G401 (cell line): ENCODE data around the gene TRPC4AP. TPM values are rescaled to one million over a fixed set of nuclear protein-coding genes. Genes with fewer than 3 reads are reported as not detected.
A peak's percentile ranks its signal among the peaks of the same experiment; 100 is the strongest.
"Not testable (repeated sequence)": the region's sequence is repeated elsewhere in the genome, so short reads cannot be mapped to it uniquely, and the experiment has no call there.

ENCODE experiments used
- DNase-seq: peaks from one replicate; pipeline ENCODE4 v3.0.0-alpha.2; 2015; ENCODE audit warnings: low spot score
- in situ Hi-C: cut with HindIII; loops from 2 replicates; pipeline ENCODE4 v1.10.0; 2016; ENCODE audit warnings: low sequenced_read_pairs, mixed read lengths
- total RNA-seq: library from RNA; depleted of rRNA; stranded (reverse); fragments of >200 nt; shearing (Covaris generic); gene quantifications from 2 replicates; pipeline ENCODE4 v1.2.3, GENCODE V29; 2014; rRNA removed

TRPC4AP gene
- total RNA-seq, result 78.2 and 90.3 TPM in 2 replicates

- in situ Hi-C loops, result no loop called here
These were observed at the start of gene TRPC4AP for GRCh38 chr20:35092524-35093266. Gene TRPC4AP, minus strand, starts transcription at chr20:35092807. Its CDS starts 26 bp downstream, at chr20:35092781.

GRCh38 chr20:35135867-35136586 lies 43.4 kb upstream of the TRPC4AP start:
- in situ Hi-C loops, result no loop called here
- no peak for DNase-seq

More at GRCh38 chr20:35092524-35093266, at the start of gene TRPC4AP:
- DNase-seq, result peak; percentile 88

GRCh38 chr20:35134880-35135279 lies 42.3 kb upstream of the TRPC4AP start:
- in situ Hi-C loops, result no loop called here
- DNase-seq, result no peak

- in situ Hi-C loops, result no loop called here
- no peak for DNase-seq
These were observed 41.9 kb upstream of the TRPC4AP start for GRCh38 chr20:35134472-35134871.

- DNase-seq, result no peak
- in situ Hi-C loops, result no loop called here
These were observed 41.1 kb upstream of the TRPC4AP start for GRCh38 chr20:35133735-35134134.

GRCh38 chr20:35133031-35133430 lies 40.4 kb upstream of the TRPC4AP start:
- in situ Hi-C loops, result no loop called here

GRCh38 chr20:35131934-35132333 lies 39.3 kb upstream of the TRPC4AP start:
- in situ Hi-C loops, result no loop called here
- DNase-seq, result no peak

More at GRCh38 chr20:35133031-35133430, 40.4 kb upstream of the TRPC4AP start:
- no peak for DNase-seq

GRCh38 chr20:35129647-35130069 lies 37.1 kb upstream of the TRPC4AP start:
- DNase-seq, result no peak
- in situ Hi-C loops, result no loop called here

GRCh38 chr20:35125753-35126152 lies 33.1 kb upstream of the TRPC4AP start:
- no peak for DNase-seq
- in situ Hi-C loops, result no loop called here

- in situ Hi-C loops, result loop anchor here (5.0 kb wide), 1 partner anchor 69 kb away; no protein-coding TSS in a partner anchor
- DNase-seq, result no peak
These were observed 30.3 kb upstream of the TRPC4AP start for GRCh38 chr20:35122756-35123405.

GRCh38 chr20:35121186-35121585 lies 28.6 kb upstream of the TRPC4AP start:
- peak; percentile 73 for DNase-seq
- in situ Hi-C loops, result loop anchor here (5.0 kb wide), 1 partner anchor 71 kb away; no protein-coding TSS in a partner anchor

GRCh38 chr20:35120012-35120701 lies 27.6 kb upstream of the TRPC4AP start:
- in situ Hi-C loops, result loop anchor here (5.0 kb wide), 1 partner anchor 72 kb away; no protein-coding TSS in a partner anchor
- DNase-seq, result no peak

GRCh38 chr20:35117629-35118028 lies 25.0 kb upstream of the TRPC4AP start:
- in situ Hi-C loops, result no loop called here
- no peak for DNase-seq

GRCh38 chr20:35117196-35117595 lies 24.6 kb upstream of the TRPC4AP start:
- no peak for DNase-seq
- in situ Hi-C loops, result no loop called here

- in situ Hi-C loops, result no loop called here
- no peak for DNase-seq
These were observed 23.7 kb upstream of the TRPC4AP start for GRCh38 chr20:35116258-35116657.

- DNase-seq, result no peak
- in situ Hi-C loops, result no loop called here
These were observed 23.0 kb upstream of the TRPC4AP start for GRCh38 chr20:35115606-35116005.

GRCh38 chr20:35112276-35112675 lies 19.7 kb upstream of the TRPC4AP start:
- in situ Hi-C loops, result not testable (repeated sequence)

GRCh38 chr20:35111141-35111888 lies 18.7 kb upstream of the TRPC4AP start:
- in situ Hi-C loops, result no loop called here
- no peak for DNase-seq

More at GRCh38 chr20:35112276-35112675, 19.7 kb upstream of the TRPC4AP start:
- not testable (repeated sequence) for DNase-seq
